Gastroesophageal sphincter (tissue), 3 donors: ENCODE measurements around the gene TRAT1.

Experiments used
- CTCF ChIP-seq, 4 experiments: fragments of 200-600 bp in 2 of 4; fragments of 450-650 bp in 2 of 4; sonication (generic) in 1 of 4; IDR thresholded peaks; one replicate each; pipeline ENCODE4 v1.5.1; 2017 to 2019; ENCODE audit warnings: antibody characterized with exemption in 4 of 4, mild to moderate bottlenecking in 2 of 4, moderate library complexity in 2 of 4
- EP300 ChIP-seq: sonication (generic); formaldehyde crosslinking; IDR thresholded peaks from one replicate; pipeline ENCODE4 v1.6.1; 2017; ENCODE audit warnings: antibody characterized with exemption, mild to moderate bottlenecking
- POLR2A ChIP-seq, 2 donors: fragments of 450-650 bp; IDR thresholded peaks; one replicate each; pipeline ENCODE4 v1.6.1; 2017; ENCODE audit warnings: antibody characterized with exemption in 2 of 2, mild to moderate bottlenecking in 2 of 2, moderate library complexity in 1 of 2
- POLR2AphosphoS5 ChIP-seq: sonication (generic); formaldehyde crosslinking; IDR thresholded peaks from one replicate; pipeline ENCODE4 v1.6.1; 2017; ENCODE audit warnings: antibody characterized with exemption

GRCh38 chr3:108894981-108895380 lies 72.4 kb downstream of the TRAT1 start:
- TF ChIP-seq EP300 (no peak), CTCF (IDR thresholded peaks at IDR 0.05) (no peak), POLR2A (IDR thresholded peaks at IDR 0.05) (no peak), POLR2AphosphoS5 (no peak)
